GM18526 (cell line): ENCODE data around the gene PRKD1.

ENCODE experiments used
- POLR2A ChIP-seq: IDR thresholded peaks from 3 replicates; pipeline ENCODE4 v1.6.1; 2011; ENCODE audit not compliant: insufficient read length; ENCODE audit errors: extremely low read depth

The PRKD1 gene

DNA sequence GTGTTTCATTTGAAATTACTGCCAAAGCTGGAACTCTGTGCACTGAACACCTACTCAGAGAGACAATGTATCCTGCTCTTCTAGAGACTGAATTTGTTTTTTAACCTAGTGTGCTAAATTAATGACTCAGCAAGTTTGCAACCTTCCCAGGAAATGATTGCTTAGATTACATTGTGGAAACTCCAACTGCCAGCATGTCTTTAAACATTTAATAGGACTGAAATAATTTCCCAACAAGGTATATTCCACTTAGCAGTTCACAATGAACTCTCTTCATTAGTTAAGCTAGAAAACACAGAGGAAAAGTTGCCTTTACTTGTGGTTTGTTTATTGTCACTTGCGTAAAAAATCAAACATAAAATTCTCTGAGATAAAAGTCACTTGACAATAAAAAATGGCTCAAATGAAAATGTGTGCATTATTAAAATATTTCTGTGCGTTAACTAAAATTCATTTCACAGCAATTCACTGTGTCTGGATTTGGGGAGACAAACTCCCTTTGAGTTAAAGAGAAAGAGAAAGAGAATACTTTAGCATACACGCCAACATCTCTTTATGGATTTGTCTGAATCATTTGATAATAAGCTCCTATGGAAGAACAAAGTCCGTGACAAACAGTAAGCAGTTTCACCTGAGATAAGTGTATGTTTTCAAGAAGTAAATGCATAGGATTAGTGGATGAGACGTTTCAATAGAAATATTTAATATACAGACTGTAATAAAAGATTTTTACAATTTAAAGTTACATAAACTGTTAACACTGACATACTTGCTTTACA, 284.0 kb downstream of the PRKD1 start:
- no peak for TF ChIP-seq POLR2A

DNA sequence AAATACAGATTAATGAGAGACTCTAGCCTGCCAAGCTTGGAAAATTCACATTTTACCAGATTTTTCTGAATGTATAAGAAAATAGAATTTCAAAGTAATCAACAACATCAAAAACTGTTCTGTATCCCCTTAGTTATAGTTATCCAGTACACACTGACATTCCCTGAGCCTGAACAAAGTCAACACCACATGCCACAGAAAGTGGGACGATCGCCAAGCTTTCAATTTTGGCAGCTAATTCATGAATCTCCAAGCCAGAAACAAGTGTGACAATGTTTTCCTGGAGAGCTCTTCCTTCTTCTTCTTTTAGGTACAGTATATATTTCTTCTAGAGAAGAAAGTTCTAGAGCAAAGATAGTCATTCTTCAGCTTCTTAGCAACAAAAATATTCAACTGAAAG, 290.2 kb downstream of the PRKD1 start:
- TF ChIP-seq POLR2A: no peak

DNA sequence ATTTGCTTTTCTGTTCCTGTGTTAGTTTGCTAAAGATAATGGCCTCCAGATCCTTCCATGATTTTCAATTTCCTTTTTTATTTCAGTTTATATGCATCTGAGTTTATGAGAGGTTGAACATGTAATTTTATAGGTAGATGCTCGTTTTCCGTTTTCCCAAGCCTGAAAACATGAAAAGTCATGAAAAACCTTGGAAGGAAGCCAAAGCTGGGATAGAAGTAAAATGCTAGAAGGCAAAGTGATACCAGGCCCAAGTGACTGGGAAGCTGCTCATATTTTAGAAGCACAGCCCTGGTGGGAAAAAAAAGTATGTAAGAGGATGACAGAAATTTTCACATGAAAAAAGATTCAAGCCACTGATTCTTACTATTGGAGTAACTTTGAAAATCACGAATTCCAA, 290.8 kb downstream of the PRKD1 start:
- no peak for TF ChIP-seq POLR2A

- no peak for TF ChIP-seq POLR2A
Observed at GRCh38 chr14:29630566-29631160, 297.0 kb downstream of the PRKD1 start.

DNA sequence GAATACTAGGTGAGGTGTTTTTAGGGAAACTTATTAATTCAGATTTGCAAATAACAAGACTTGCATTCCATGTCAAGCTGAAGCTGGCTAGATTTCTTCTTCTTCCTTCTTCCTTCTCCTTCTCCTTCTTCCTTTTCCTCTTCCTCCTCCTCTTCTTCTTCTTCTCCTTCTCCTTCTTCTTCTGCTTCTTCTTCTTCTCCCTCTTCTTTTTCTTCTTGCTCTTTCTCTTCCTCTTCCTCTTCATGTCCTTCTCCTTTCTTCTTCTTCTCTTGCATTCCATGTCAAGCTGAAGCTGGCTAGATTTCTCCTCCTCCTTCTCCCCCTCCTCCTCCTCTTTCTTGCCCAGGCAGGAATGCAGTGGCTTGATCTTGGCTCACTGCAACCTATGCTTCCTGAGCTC, 297.8 kb downstream of the PRKD1 start:
- TF ChIP-seq POLR2A: no peak

GRCh38 chr14:29627137-29627536, 300.5 kb downstream of the PRKD1 start:
- no peak for TF ChIP-seq POLR2A

GRCh38 chr14:29618323-29619067, 309.2 kb downstream of the PRKD1 start:
- no peak for TF ChIP-seq POLR2A

GRCh38 chr14:29616922-29617321, 310.7 kb downstream of the PRKD1 start:
- TF ChIP-seq POLR2A: no peak

DNA sequence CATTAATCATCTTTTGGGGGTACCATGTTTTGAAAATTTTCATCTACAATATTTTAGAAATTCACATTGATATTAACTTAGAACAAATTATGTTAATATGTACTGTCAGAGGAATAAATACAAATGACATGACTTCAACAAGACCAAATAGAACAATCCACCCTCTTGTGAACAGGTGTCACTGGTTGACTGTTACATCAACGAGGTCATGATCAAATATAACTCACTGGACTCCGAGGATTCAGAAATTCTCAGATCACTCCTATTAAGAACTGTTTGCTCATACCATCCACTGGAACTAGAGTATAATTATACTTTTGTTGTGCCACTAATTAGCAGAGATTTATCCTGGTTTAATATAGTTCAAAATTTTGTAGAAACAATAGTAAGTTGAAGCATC, 318.8 kb downstream of the PRKD1 start:
- TF ChIP-seq POLR2A: no peak

GRCh38 chr14:29607169-29607568, 320.5 kb downstream of the PRKD1 start:
- no peak for TF ChIP-seq POLR2A

GRCh38 chr14:29603696-29604095, 324.0 kb downstream of the PRKD1 start:
- no peak for TF ChIP-seq POLR2A

DNA sequence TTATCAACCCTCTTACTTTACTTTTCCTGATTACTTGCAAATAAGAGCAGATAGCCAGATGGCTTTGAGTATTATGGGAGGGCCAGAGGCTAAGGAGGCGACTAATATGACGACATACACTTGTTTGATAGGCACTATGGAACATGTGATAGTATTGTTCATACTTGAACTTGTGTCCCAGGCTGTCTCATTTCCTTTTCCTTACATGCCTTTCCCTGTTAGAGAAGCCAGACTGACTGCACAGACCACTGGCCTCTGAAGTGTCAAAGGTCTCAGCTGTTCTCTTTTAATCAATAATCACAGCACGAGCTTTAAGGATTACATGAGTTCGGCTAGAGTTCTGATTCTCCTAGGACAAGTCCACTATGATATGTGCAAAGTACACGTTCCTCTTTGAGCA, 326.0 kb downstream of the PRKD1 start:
- no peak for TF ChIP-seq POLR2A

DNA sequence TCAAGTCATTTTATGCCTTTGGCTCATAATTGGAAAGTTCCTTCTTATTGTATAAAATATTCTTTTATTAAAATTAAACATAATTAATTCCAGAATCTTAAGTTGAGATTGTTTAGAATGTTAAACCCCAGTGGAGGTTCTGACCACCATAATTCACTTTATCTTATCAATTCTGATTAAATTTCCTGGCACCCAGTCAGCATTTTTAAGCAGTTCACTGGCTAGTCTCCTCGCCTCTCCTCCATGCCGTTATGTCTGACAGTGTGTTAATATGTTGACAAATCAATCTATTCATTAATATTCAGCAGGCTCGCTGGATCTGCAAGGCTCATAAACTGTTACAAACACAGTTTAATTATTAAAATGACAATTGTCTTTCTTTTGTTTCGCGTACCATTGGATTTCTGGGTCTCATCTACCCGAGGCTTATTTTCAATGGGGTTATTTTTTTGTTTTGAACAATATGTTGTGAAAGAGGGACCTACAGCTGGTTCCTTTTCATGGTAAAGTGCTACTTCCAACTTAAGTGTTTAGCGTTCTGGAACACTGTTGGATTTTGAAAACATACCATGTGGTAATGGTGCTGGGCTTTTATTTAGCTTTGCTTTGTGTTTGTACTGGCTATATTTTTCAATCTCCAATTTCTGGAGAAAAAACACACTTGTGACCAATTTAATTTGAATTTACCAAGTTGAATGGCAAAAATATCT, 339.7 kb downstream of the PRKD1 start:
- TF ChIP-seq POLR2A: no peak

DNA sequence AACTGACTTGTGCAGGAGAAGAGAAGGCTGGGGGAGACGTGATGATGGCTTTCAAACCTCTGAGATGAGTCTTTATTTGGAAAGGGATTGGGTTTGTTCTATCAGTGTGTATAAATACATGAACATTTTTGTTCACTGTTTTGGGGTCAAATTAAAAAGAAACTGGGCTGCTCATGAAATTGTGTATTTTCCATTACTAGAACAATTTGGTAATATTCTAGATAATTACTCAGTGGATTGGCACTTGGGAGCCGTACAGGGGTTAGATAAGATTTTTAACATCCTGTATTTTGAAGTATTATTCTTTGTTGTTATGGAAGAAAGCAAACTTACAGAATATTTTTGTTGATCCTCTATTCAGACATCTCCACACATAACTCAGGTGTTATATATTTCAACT, 340.6 kb downstream of the PRKD1 start:
- no peak for TF ChIP-seq POLR2A

DNA sequence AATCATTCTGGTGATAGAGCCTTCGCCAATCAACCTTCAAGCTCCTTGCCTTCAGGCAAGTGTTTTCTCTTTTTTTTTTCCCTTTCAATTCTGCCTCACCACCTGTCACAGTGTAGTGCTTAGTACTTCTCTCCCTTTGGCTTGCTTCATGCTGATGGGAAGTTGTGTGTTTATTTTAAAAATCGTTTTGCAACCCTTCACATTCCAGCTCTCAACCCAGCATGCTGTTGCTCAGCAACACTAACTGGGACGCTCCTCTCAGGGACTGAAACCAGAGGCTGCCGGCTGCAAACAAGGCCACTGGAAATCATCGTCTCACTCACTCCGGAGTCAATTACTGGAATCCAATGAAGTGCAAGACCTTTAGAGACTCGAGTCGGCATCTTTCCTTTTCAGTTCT, 342.7 kb downstream of the PRKD1 start:
- no peak for TF ChIP-seq POLR2A

DNA sequence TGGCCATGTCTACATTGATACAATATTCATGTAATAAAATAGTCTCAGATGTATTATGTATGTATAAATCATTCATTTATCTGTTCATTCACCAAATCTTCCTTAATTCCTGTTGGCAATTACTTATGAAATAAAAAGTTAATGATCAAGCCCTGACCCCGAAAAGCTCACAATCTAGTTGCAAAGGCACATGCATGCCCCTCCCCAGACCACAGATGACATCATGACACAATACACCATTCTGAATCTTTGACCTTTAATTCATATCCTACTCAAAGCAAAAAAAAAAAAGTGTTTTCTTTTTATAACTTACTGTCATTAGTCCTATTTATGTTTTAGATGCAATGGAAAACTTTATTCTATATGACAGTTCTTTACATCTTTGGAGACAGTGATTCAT, 346.9 kb downstream of the PRKD1 start:
- TF ChIP-seq POLR2A: no peak
